HEK293 (cell line): ENCODE results near the gene CCDC9.

Source experiments
- CTCF ChIA-PET: fragments of 350-600 bp; formaldehyde crosslinking; extraction: SDS; loops from one replicate; lab custom pipeline; 2021; ENCODE audit warnings: antibody characterized with exemption; lab: Yijun Ruan, JAX
- POLR2A ChIA-PET: fragments of 300-600 bp; formaldehyde crosslinking; extraction: SDS; loops from one replicate; lab custom pipeline; 2020; ENCODE audit warnings: antibody characterized with exemption, inconsistent platforms; lab: Yijun Ruan, JAX
- H3K27ac ChIP-seq: fragments of 200-500 bp; sonication (Bioruptor generic); 2 replicates; pipeline ENCODE4 v1.5.1; 2014; ENCODE audit warnings: low read depth, low read length, control low read depth, inconsistent platforms; ENCODE audit errors: extremely low read depth
- H3K36me3 ChIP-seq, 2 experiments: fragments of 200-500 bp in 1 of 2; sonication (Bioruptor generic) in 1 of 2; 1 replicate in 1 of 2; 2 replicates in 1 of 2; pipeline ENCODE4 v1.5.1; 2014 to 2017; ENCODE audit warnings: inconsistent platforms in 2 of 2, low read length in 2 of 2; ENCODE audit not compliant: control insufficient read depth in 2 of 2, insufficient read depth in 1 of 2
- H3K4me1 ChIP-seq: fragments of 200-500 bp; sonication (Bioruptor generic); 2 replicates; pipeline ENCODE4 v1.5.1; 2014; ENCODE audit warnings: mild to moderate bottlenecking, low read length, inconsistent platforms; ENCODE audit not compliant: control insufficient read depth, insufficient read depth
- H3K4me3 ChIP-seq: 2 replicates; pipeline ENCODE4 v1.5.1; 2011; ENCODE audit warnings: low read depth, mild to moderate bottlenecking, control low read depth, low read length, moderate library complexity
- H3K9me3 ChIP-seq: fragments of 200-500 bp; sonication (Bioruptor generic); 2 replicates; pipeline ENCODE4 v1.5.1; 2014; ENCODE audit warnings: low read depth, low read length, inconsistent platforms; ENCODE audit not compliant: control insufficient read depth, insufficient read depth
- GLIS1 ChIP-seq: fragments of 450-650 bp; formaldehyde crosslinking; IDR thresholded peaks from 2 replicates; pipeline ENCODE4 v1.5.1; 2016; ENCODE audit warnings: missing biosample characterization, missing genetic modification characterization
- SCRT1 ChIP-seq: fragments of 450-650 bp; formaldehyde crosslinking; IDR thresholded peaks from 2 replicates; pipeline ENCODE4 v1.5.1; 2016; ENCODE audit warnings: missing biosample characterization, missing genetic modification characterization, borderline replicate concordance
- SP7 ChIP-seq: fragments of 450-650 bp; formaldehyde crosslinking; IDR thresholded peaks from 2 replicates; pipeline ENCODE4 v1.5.1; 2016; ENCODE audit warnings: missing biosample characterization, missing genetic modification characterization
- ZBTB20 ChIP-seq: fragments of 450-650 bp; formaldehyde crosslinking; IDR thresholded peaks from 2 replicates; pipeline ENCODE4 v1.5.1; 2016; ENCODE audit warnings: missing biosample characterization, missing genetic modification characterization
- ZNF133 ChIP-seq: fragments of 450-650 bp; formaldehyde crosslinking; IDR thresholded peaks from 2 replicates; pipeline ENCODE4 v1.5.1; 2016; ENCODE audit warnings: missing biosample characterization, missing genetic modification characterization
- ZNF157 ChIP-seq: fragments of 450-650 bp; formaldehyde crosslinking; IDR thresholded peaks from 2 replicates; pipeline ENCODE4 v1.5.1; 2016; ENCODE audit warnings: missing biosample characterization, missing genetic modification characterization
- ZNF174 ChIP-seq: fragments of 450-650 bp; formaldehyde crosslinking; IDR thresholded peaks from 2 replicates; pipeline ENCODE4 v1.5.0; 2017; ENCODE audit warnings: missing biosample characterization, mild to moderate bottlenecking, missing genetic modification characterization
- ZNF214 ChIP-seq: fragments of 450-650 bp; formaldehyde crosslinking; IDR thresholded peaks from 2 replicates; pipeline ENCODE4 v1.5.1; 2017; ENCODE audit warnings: missing biosample characterization, mild to moderate bottlenecking, missing genetic modification characterization, borderline replicate concordance
- ZNF354C ChIP-seq: fragments of 450-650 bp; formaldehyde crosslinking; IDR thresholded peaks from 2 replicates; pipeline ENCODE4 v1.5.1; 2016; ENCODE audit warnings: missing biosample characterization, missing genetic modification characterization, low read depth, borderline replicate concordance
- ZNF404 ChIP-seq: fragments of 450-650 bp; formaldehyde crosslinking; IDR thresholded peaks from 2 replicates; pipeline ENCODE4 v1.5.1; 2017; ENCODE audit warnings: missing biosample characterization, missing genetic modification characterization
- ZNF501 ChIP-seq: fragments of 450-650 bp; formaldehyde crosslinking; IDR thresholded peaks from 2 replicates; pipeline ENCODE4 v1.5.1; 2016; ENCODE audit warnings: missing biosample characterization, missing genetic modification characterization
- ZNF558 ChIP-seq: fragments of 450-650 bp; formaldehyde crosslinking; IDR thresholded peaks from 2 replicates; pipeline ENCODE4 v1.5.1; 2016; ENCODE audit warnings: missing biosample characterization, missing genetic modification characterization
- ZNF560 ChIP-seq: fragments of 450-650 bp; formaldehyde crosslinking; IDR thresholded peaks from 2 replicates; pipeline ENCODE4 v1.5.1; 2017; ENCODE audit warnings: missing biosample characterization, missing genetic modification characterization, borderline replicate concordance
- ZNF654 ChIP-seq: fragments of 450-650 bp; formaldehyde crosslinking; IDR thresholded peaks from 2 replicates; pipeline ENCODE4 v1.5.1; 2016; ENCODE audit warnings: low read depth, missing biosample characterization, missing genetic modification characterization
- ZNF747 ChIP-seq: fragments of 450-650 bp; formaldehyde crosslinking; IDR thresholded peaks from 2 replicates; pipeline ENCODE4 v1.5.1; 2016; ENCODE audit warnings: missing biosample characterization, missing genetic modification characterization
- ZSCAN23 ChIP-seq: fragments of 450-650 bp; formaldehyde crosslinking; IDR thresholded peaks from 2 replicates; pipeline ENCODE4 v1.5.1; 2016; ENCODE audit warnings: missing biosample characterization, missing genetic modification characterization
- TF ChIP-seq, protein P1 (sequence below): fragments of 450-650 bp; IDR thresholded peaks from 2 replicates; pipeline ENCODE4 v1.5.1; 2018; ENCODE audit warnings: missing biosample characterization, missing genetic modification characterization
- TF ChIP-seq, protein P2 (sequence below): fragments of 450-650 bp; formaldehyde crosslinking; IDR thresholded peaks from 2 replicates; pipeline ENCODE4 v1.5.1; 2016; ENCODE audit warnings: missing biosample characterization, missing genetic modification characterization
- TF ChIP-seq, protein P3 (sequence below): fragments of 450-650 bp; formaldehyde crosslinking; IDR thresholded peaks from 2 replicates; pipeline ENCODE4 v1.5.1; 2016; ENCODE audit warnings: missing biosample characterization, missing genetic modification characterization, borderline replicate concordance
- TF ChIP-seq, protein P4 (sequence below): fragments of 450-650 bp; formaldehyde crosslinking; IDR thresholded peaks from 2 replicates; pipeline ENCODE4 v1.5.1; 2017; ENCODE audit warnings: missing biosample characterization, missing genetic modification characterization
- TF ChIP-seq, protein P5 (sequence below): fragments of 450-650 bp; formaldehyde crosslinking; IDR thresholded peaks from 2 replicates; pipeline ENCODE4 v1.5.1; 2017; ENCODE audit warnings: missing biosample characterization, missing genetic modification characterization

CCDC9 gene

DNA sequence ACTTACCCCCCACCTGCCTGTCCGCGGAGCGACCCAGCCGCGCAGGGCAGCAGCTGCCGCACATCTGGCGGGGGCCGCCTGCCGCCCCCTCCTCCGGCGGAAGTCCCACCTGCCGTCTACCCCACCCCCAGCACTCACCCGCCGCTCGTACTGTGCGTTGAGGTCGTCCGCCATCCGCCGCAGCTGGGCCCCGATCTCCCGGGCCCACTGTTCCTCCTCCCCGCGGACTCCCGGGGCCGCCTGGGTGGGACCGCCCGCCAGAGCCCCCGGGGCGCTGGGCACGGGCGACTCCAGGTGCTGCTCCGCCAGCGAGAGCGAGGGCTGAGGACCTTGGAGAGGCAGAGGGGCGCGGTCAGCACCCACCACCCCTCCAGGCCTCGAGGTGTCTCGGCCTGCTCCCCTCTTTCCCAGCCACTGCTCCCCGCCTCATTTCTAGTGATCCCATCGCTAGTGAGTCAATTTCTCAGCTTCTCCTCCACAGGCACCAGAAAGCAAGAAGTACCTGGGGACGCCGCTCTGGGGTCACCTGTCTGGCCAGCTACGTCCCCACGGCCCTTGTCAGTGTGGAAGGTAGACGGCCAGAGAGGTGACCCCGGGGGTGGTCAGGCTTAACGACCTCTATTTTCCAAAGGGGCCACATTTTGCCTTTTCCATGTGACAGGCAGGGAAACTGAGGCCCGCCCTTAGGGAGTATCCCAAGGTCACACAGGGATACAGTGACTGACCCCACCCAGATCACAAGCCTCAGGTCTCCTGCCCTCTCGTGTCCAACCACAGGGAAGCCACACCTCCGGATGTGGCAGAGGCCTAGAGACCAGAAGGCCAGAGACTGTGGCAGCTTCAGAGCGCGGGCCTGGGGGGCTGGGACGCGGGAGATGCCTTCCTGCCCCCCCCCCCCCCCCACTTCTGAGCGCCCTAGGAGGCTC is 29.6 kb upstream of the CCDC9 start (continued):
- TF ChIP-seq, protein P1, sequence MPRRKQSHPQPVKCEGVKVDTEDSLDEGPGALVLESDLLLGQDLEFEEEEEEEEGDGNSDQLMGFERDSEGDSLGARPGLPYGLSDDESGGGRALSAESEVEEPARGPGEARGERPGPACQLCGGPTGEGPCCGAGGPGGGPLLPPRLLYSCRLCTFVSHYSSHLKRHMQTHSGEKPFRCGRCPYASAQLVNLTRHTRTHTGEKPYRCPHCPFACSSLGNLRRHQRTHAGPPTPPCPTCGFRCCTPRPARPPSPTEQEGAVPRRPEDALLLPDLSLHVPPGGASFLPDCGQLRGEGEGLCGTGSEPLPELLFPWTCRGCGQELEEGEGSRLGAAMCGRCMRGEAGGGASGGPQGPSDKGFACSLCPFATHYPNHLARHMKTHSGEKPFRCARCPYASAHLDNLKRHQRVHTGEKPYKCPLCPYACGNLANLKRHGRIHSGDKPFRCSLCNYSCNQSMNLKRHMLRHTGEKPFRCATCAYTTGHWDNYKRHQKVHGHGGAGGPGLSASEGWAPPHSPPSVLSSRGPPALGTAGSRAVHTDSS (tag by site-specific recombination): no peak
- TF ChIP-seq ZNF560 (tag by site-specific recombination) (no peak), ZSCAN23 (tag by site-specific recombination) (no peak), ZNF354C (tag by site-specific recombination) (no peak), GLIS1 (tag by site-specific recombination) (peak; percentile 94)
- TF ChIP-seq, protein P2, sequence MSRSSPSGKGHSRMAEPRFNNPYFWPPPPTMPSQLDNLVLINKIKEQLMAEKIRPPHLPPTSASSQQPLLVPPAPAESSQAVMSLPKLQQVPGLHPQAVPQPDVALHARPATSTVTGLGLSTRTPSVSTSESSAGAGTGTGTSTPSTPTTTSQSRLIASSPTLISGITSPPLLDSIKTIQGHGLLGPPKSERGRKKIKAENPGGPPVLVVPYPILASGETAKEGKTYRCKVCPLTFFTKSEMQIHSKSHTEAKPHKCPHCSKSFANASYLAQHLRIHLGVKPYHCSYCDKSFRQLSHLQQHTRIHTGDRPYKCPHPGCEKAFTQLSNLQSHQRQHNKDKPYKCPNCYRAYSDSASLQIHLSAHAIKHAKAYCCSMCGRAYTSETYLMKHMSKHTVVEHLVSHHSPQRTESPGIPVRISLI (tag by site-specific recombination): no peak

DNA sequence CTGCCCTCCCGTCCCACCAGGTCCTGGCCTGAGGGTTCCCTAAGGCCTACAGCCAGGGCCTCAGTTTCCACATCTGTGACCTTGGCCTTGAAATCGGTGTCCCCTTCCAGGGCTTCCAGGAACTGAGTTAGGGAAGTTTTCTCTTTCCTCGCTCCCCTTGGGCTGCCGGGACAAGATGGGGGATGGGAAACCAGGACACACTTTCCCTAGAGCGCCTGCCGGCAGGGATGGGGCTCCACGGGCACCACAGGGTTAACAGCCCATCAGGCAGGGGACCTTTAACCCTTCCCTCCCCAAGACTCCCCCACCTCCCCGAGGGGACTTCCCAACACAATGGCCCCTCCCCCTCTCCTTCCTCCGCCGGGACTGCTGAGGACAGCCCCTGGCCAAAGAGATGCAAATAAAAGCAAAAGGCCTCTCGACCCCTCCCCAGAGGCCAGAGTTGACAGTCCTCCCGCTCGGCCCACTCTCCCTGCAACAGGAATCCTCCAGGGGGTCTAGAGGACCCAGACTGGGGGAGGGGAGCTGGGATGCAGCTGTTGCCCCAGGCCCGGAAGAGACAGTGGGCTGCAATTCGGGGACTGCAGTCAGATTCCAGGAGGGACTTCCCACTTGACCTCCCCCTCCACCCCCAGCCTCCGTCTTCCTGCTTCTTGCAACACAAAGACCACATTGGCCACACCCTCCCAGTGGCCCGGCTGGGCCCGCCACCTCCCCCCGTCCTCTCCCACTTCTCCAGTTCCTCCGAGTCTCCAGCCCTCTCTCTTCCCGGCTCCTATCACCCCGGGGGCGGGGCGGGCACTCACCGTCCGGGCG is 28.8 kb upstream of the CCDC9 start:
- POLR2A ChIA-PET: interaction anchor here (0.6 to 6.8 kb wide), 11 partner anchors 16 to 1498 kb away, joined by 3 to 112 read pairs (median 7); partner anchors contain the start of genes CCDC9 and INAFM1
- TF ChIP-seq ZNF404 (tag by site-specific recombination): no peak
- TF ChIP-seq ZBTB20: peak; percentile 44; the same call in 1 of the 2 replicates
- TF ChIP-seq ZNF558 (tag by site-specific recombination): no peak
- no peak for TF ChIP-seq ZNF747 (tag by site-specific recombination)
- peak; percentile 61; the same call in 1 of the 2 replicates for TF ChIP-seq ZNF501 (tag by site-specific recombination)
- no peak for TF ChIP-seq ZNF354C (tag by site-specific recombination)
- TF ChIP-seq, protein P3, sequence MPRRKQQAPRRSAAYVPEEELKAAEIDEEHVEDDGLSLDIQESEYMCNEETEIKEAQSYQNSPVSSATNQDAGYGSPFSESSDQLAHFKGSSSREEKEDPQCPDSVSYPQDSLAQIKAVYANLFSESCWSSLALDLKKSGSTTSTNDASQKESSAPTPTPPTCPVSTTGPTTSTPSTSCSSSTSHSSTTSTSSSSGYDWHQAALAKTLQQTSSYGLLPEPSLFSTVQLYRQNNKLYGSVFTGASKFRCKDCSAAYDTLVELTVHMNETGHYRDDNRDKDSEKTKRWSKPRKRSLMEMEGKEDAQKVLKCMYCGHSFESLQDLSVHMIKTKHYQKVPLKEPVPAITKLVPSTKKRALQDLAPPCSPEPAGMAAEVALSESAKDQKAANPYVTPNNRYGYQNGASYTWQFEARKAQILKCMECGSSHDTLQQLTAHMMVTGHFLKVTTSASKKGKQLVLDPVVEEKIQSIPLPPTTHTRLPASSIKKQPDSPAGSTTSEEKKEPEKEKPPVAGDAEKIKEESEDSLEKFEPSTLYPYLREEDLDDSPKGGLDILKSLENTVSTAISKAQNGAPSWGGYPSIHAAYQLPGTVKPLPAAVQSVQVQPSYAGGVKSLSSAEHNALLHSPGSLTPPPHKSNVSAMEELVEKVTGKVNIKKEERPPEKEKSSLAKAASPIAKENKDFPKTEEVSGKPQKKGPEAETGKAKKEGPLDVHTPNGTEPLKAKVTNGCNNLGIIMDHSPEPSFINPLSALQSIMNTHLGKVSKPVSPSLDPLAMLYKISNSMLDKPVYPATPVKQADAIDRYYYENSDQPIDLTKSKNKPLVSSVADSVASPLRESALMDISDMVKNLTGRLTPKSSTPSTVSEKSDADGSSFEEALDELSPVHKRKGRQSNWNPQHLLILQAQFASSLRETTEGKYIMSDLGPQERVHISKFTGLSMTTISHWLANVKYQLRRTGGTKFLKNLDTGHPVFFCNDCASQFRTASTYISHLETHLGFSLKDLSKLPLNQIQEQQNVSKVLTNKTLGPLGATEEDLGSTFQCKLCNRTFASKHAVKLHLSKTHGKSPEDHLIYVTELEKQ: no peak
- TF ChIP-seq ZNF654 (tag by site-specific recombination): no peak
- no peak for TF ChIP-seq ZNF133 (tag by site-specific recombination)
- peak; percentile 74 for TF ChIP-seq SP7 (tag by site-specific recombination)
- no peak for TF ChIP-seq ZNF214 (tag by site-specific recombination)
- TF ChIP-seq SCRT1 (tag by site-specific recombination): 0 out of 2 replicates have a peak, but pooled peaks have one; percentile 8
- TF ChIP-seq, protein P4, sequence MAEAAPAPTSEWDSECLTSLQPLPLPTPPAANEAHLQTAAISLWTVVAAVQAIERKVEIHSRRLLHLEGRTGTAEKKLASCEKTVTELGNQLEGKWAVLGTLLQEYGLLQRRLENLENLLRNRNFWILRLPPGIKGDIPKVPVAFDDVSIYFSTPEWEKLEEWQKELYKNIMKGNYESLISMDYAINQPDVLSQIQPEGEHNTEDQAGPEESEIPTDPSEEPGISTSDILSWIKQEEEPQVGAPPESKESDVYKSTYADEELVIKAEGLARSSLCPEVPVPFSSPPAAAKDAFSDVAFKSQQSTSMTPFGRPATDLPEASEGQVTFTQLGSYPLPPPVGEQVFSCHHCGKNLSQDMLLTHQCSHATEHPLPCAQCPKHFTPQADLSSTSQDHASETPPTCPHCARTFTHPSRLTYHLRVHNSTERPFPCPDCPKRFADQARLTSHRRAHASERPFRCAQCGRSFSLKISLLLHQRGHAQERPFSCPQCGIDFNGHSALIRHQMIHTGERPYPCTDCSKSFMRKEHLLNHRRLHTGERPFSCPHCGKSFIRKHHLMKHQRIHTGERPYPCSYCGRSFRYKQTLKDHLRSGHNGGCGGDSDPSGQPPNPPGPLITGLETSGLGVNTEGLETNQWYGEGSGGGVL (tag by site-specific recombination): peak; percentile 93
- TF ChIP-seq ZNF157 (tag by site-specific recombination): no peak
- TF ChIP-seq, protein P5, sequence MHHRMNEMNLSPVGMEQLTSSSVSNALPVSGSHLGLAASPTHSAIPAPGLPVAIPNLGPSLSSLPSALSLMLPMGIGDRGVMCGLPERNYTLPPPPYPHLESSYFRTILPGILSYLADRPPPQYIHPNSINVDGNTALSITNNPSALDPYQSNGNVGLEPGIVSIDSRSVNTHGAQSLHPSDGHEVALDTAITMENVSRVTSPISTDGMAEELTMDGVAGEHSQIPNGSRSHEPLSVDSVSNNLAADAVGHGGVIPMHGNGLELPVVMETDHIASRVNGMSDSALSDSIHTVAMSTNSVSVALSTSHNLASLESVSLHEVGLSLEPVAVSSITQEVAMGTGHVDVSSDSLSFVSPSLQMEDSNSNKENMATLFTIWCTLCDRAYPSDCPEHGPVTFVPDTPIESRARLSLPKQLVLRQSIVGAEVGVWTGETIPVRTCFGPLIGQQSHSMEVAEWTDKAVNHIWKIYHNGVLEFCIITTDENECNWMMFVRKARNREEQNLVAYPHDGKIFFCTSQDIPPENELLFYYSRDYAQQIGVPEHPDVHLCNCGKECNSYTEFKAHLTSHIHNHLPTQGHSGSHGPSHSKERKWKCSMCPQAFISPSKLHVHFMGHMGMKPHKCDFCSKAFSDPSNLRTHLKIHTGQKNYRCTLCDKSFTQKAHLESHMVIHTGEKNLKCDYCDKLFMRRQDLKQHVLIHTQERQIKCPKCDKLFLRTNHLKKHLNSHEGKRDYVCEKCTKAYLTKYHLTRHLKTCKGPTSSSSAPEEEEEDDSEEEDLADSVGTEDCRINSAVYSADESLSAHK: 0 out of 2 replicates have a peak, but pooled peaks have one; percentile 26
- no peak for TF ChIP-seq ZNF174 (tag by site-specific recombination)

More for the DNA sequence above, 28.8 kb upstream of the CCDC9 start:
- Histone ChIP-seq H3K36me3 (peaks cover 11 to 14% of the 10 kb centered on the region in 2 experiments; a peak in 2 of 3 replicates), H3K4me1 (peaks cover 29% of the 10 kb centered on the region), H3K9me3 (no peaks in the 10 kb centered on the region), H3K4me3 (peak overlapping the region; percentile 91), H3K27ac (peak overlapping the region; percentile 92)
- CTCF ChIA-PET: interaction anchor here (1.1 to 7.6 kb wide), 3 partner anchors 13 to 19 kb away, joined by 5 to 86 read pairs (median 56); no protein-coding TSS in a partner anchor
